ENCODE results near the gene PTPRK.

PTPRK gene

GRCh38 chr6:128271527-128271926 is 248.9 kb downstream of the PTPRK start:
- DNase-seq (ENCODE audit: extremely low read depth, low read depth), result no peak
- TF ChIP-seq, protein P1, sequence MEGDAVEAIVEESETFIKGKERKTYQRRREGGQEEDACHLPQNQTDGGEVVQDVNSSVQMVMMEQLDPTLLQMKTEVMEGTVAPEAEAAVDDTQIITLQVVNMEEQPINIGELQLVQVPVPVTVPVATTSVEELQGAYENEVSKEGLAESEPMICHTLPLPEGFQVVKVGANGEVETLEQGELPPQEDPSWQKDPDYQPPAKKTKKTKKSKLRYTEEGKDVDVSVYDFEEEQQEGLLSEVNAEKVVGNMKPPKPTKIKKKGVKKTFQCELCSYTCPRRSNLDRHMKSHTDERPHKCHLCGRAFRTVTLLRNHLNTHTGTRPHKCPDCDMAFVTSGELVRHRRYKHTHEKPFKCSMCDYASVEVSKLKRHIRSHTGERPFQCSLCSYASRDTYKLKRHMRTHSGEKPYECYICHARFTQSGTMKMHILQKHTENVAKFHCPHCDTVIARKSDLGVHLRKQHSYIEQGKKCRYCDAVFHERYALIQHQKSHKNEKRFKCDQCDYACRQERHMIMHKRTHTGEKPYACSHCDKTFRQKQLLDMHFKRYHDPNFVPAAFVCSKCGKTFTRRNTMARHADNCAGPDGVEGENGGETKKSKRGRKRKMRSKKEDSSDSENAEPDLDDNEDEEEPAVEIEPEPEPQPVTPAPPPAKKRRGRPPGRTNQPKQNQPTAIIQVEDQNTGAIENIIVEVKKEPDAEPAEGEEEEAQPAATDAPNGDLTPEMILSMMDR (IDR thresholded peaks at IDR 0.05; ENCODE audit: low read depth, low read length), result no peak

- DNase-seq (ENCODE audit: extremely low read depth, low read depth), result no peak
- TF ChIP-seq, protein P1 (IDR thresholded peaks at IDR 0.05; ENCODE audit: low read depth, low read length), result no peak
These were observed 249.4 kb downstream of the PTPRK start for GRCh38 chr6:128271011-128271410.

DNA sequence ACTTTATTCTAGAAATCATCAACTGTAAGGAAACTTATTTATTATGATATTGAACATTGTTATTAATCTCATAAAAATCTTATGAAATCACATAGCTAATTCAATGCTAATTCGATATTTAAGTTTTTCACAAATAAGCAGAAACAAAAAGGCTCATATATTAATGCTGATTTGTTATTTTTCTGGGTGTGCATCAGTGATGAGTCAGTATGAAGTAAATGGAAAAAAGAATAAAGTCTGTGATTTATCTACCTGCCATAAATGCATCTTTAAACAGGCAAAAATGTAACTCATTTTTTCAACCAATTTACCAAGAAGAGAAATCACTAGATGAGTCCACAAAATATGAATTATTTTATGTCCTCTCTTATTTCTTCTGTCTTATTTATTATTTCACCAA is 253.5 kb downstream of the PTPRK start:
- TF ChIP-seq, protein P1 (IDR thresholded peaks at IDR 0.05; ENCODE audit: low read depth, low read length), result no peak

GRCh38 chr6:128265706-128266105 is 254.7 kb downstream of the PTPRK start:
- DNase-seq (ENCODE audit: extremely low read depth, low read depth), result no peak
- TF ChIP-seq, protein P1 (IDR thresholded peaks at IDR 0.05; ENCODE audit: low read depth, low read length), result no peak

More for the DNA sequence above, 253.5 kb downstream of the PTPRK start:
- DNase-seq (ENCODE audit: extremely low read depth, low read depth), result no peak

DNA sequence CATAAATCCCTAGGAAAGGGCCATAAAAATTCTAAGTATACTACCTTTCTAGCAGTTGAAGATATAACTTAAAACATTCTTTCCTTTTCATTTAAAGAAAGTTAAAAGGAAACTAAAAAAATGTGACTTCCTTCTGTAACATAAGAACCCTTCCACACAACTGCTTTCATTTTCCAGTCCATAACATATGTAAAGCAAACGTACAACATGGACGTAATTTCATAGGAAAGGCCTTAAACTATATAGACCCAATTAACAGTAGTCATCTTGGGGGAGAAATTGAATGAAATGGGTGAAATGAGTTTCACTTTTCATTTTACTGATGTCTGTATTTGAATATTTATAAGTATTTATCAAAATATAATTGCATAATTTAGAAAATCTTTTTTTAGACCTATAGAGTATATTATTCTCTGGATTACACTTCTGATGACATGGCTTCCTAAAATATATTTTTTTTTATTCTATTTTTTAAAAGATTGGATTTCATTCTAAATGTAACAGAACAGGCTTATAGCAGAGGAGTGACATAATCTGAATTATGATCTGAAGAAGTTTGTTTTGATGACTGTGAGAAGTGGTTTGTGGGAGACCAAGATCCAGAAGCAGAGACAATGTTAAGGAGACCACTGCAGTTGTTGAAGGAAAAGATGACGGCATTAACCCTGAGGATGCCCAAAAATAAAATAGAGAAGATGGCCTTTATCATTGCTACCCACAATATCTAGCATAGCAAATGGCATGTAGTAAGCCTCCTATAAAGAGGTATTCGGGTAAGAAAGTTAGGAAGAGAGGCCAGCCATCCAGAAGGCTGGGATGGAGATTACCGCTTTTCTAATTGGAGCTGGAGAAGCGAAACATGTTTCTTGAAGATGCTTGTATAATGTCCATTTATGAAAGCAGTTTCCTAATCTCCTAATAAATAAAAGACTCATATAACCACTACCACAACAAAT is 260.4 kb downstream of the PTPRK start:
- TF ChIP-seq, protein P1 (IDR thresholded peaks at IDR 0.05; ENCODE audit: low read depth, low read length), result no peak
- no peak for DNase-seq (ENCODE audit: extremely low read depth, low read depth)

DNA sequence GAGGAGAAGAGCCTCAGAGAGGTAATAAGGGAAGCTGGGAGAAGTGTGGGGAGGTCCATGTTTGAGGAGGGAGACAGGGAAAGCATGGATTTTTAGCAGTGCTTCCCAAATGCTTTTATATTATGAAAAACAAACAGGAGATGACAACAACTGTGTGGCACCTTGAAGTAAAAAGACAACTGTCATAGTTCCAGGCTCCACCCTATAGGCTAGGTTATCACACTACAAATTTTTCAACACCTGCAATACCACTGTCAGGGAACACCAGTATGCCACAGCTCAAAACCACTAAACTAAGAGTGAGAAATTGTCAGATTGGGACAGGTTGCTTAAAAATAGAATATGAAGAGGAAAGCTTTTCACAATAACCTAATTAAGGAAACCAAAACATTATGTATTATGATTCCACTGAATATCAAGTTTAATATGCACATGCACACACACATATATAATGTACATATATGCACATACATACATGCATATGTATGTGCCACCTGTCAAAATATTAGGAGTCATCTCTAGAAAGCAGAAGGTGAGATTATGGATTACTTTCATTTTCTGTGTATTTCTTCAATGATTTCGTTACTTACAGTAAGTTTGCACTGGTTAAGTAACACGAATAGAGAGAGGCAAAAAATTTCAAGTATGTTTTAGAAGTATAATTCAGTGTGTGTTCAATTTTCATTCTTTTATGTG is 261.2 kb downstream of the PTPRK start:
- DNase-seq (ENCODE audit: extremely low read depth, low read depth), result no peak
- TF ChIP-seq, protein P1 (IDR thresholded peaks at IDR 0.05; ENCODE audit: low read depth, low read length), result no peak

GRCh38 chr6:128256095-128256494 is 264.3 kb downstream of the PTPRK start:
- no peak for DNase-seq (ENCODE audit: extremely low read depth, low read depth)

More at GRCh38 chr6:128256095-128256494, 264.3 kb downstream of the PTPRK start:
- TF ChIP-seq, protein P1 (IDR thresholded peaks at IDR 0.05; ENCODE audit: low read depth, low read length), result no peak

Data from AG09319 (cell line).